H9 (cell line): ENCODE results near the gene RAVER1. TPM values are rescaled to one million over a fixed set of nuclear protein-coding genes. Genes with fewer than 3 reads are reported as not detected.

Experiments
- DNase-seq: peaks from one replicate; pipeline ENCODE4 v3.0.0-alpha.2; 2017
- H2AFZ ChIP-seq: one replicate; pipeline ENCODE4 v1.6.1; 2013; ENCODE audit warnings: mild to moderate bottlenecking, low read length, control low read depth, moderate library complexity
- H2AK5ac ChIP-seq: 2 replicates; pipeline ENCODE4 v1.6.1; 2013; ENCODE audit warnings: low read length, control low read depth, mixed read lengths; ENCODE audit not compliant: insufficient read length
- H2BK120ac ChIP-seq: one replicate; pipeline ENCODE4 v1.6.1; 2013; ENCODE audit warnings: low read depth, mild to moderate bottlenecking, low read length, control low read depth, inconsistent platforms; ENCODE audit not compliant: poor library complexity, severe bottlenecking
- H2BK12ac ChIP-seq: 2 replicates; pipeline ENCODE4 v1.6.1; 2013; ENCODE audit warnings: low read length, control low read depth, mixed read lengths, low read depth; ENCODE audit not compliant: insufficient read length
- H2BK15ac ChIP-seq: 2 replicates; pipeline ENCODE4 v1.6.1; 2013; ENCODE audit warnings: low read depth, low read length, control low read depth
- H2BK20ac ChIP-seq: one replicate; pipeline ENCODE4 v1.6.1; 2013; ENCODE audit warnings: low read depth, mild to moderate bottlenecking, low read length, control low read depth, inconsistent platforms; ENCODE audit not compliant: poor library complexity, severe bottlenecking
- H2BK5ac ChIP-seq: 2 replicates; pipeline ENCODE4 v1.6.1; 2013; ENCODE audit warnings: low read length, control low read depth, mixed read lengths; ENCODE audit not compliant: insufficient read length
- H3K14ac ChIP-seq: 2 replicates; pipeline ENCODE4 v1.6.1; 2013; ENCODE audit warnings: low read length, control low read depth; ENCODE audit not compliant: insufficient read depth
- H3K18ac ChIP-seq: 2 replicates; pipeline ENCODE4 v1.6.1; 2013; ENCODE audit warnings: low read depth, mild to moderate bottlenecking, mixed read lengths, low read length, control low read depth; ENCODE audit not compliant: insufficient read length
- H3K23ac ChIP-seq: 2 replicates; pipeline ENCODE4 v1.6.1; 2013; ENCODE audit warnings: low read length, control low read depth, mixed read lengths, low read depth; ENCODE audit not compliant: insufficient read length
- H3K23me2 ChIP-seq: 2 replicates; pipeline ENCODE4 v1.6.1; 2013; ENCODE audit warnings: low read depth, mild to moderate bottlenecking, mixed read lengths, low read length, control low read depth; ENCODE audit not compliant: insufficient read length, poor library complexity, severe bottlenecking
- H3K27ac ChIP-seq: 2 replicates; pipeline ENCODE4 v1.5.1; 2013; ENCODE audit warnings: low read length, control low read depth, mixed read lengths, low read depth; ENCODE audit not compliant: insufficient read length
- H3K27me3 ChIP-seq: 2 replicates; pipeline ENCODE4 v1.6.1; 2013; ENCODE audit warnings: low read length, control low read depth, inconsistent platforms; ENCODE audit not compliant: insufficient read depth
- H3K4ac ChIP-seq: 2 replicates; pipeline ENCODE4 v1.6.1; 2013; ENCODE audit warnings: low read depth, mild to moderate bottlenecking, control low read depth, inconsistent platforms, low read length, moderate library complexity
- H3K4me1 ChIP-seq: 2 replicates; pipeline ENCODE4 v1.6.1; 2013; ENCODE audit warnings: low read length, control low read depth, inconsistent platforms; ENCODE audit not compliant: insufficient read depth
- H3K4me2 ChIP-seq: 2 replicates; pipeline ENCODE4 v1.6.1; 2013; ENCODE audit warnings: low read length, control low read depth, mixed read lengths; ENCODE audit not compliant: insufficient read length, insufficient read depth
- H3K56ac ChIP-seq: 2 replicates; pipeline ENCODE4 v1.6.1; 2013; ENCODE audit warnings: low read depth, mild to moderate bottlenecking, mixed read lengths, low read length, control low read depth; ENCODE audit not compliant: insufficient read length
- H3K79me1 ChIP-seq: 2 replicates; pipeline ENCODE4 v1.6.1; 2013; ENCODE audit warnings: low read depth, mild to moderate bottlenecking, moderate library complexity, low read length, control low read depth, inconsistent platforms; ENCODE audit not compliant: insufficient read depth, poor library complexity, severe bottlenecking
- H3K79me2 ChIP-seq: 2 replicates; pipeline ENCODE4 v1.6.1; 2013; ENCODE audit warnings: low read length, control low read depth, inconsistent platforms; ENCODE audit not compliant: insufficient read depth
- H3K9ac ChIP-seq: 2 replicates; pipeline ENCODE4 v1.6.1; 2013; ENCODE audit warnings: low read length, control low read depth, mixed read lengths; ENCODE audit not compliant: insufficient read length; ENCODE audit errors: extremely low read depth
- H3K9me3 ChIP-seq: one replicate; pipeline ENCODE4 v1.6.1; 2013; ENCODE audit warnings: low read depth, low read length, inconsistent platforms; ENCODE audit not compliant: control insufficient read depth
- H3T11ph ChIP-seq: one replicate; pipeline ENCODE4 v1.6.1; 2013; ENCODE audit warnings: mild to moderate bottlenecking, low read length, control low read depth, inconsistent platforms
- H4K20me1 ChIP-seq: one replicate; pipeline ENCODE4 v1.6.1; 2013; ENCODE audit not compliant: control insufficient read depth, insufficient read length, insufficient read depth
- H4K5ac ChIP-seq: 2 replicates; pipeline ENCODE4 v1.6.1; 2013; ENCODE audit warnings: low read depth, mild to moderate bottlenecking, mixed read lengths, low read length, control low read depth; ENCODE audit not compliant: insufficient read length
- H4K8ac ChIP-seq: replicated peaks from 2 replicates; pipeline ENCODE4 v1.6.1; 2013; ENCODE audit warnings: low read length, control low read depth, mixed read lengths, low read depth; ENCODE audit not compliant: insufficient read length
- H4K91ac ChIP-seq: 2 replicates; pipeline ENCODE4 v1.6.1; 2013; ENCODE audit warnings: low read depth, mild to moderate bottlenecking, moderate library complexity, mixed read lengths, low read length, control low read depth; ENCODE audit not compliant: insufficient read length
- H3K27ac Mint-ChIP-seq, 3 experiments: 2 replicates in 2 of 3; 3 replicates in 1 of 3; pipeline ENCODE4 v1.8.0; 2020 to 2021; ENCODE audit warnings: mixed read lengths in 3 of 3, mild to moderate bottlenecking in 1 of 3, moderate library complexity in 1 of 3
- H3K27me3 Mint-ChIP-seq: 2 replicates; pipeline ENCODE4 v1.8.0; 2021; ENCODE audit warnings: low read depth, mild to moderate bottlenecking, moderate library complexity, mixed read lengths
- H3K36me3 Mint-ChIP-seq, 3 experiments: 2 replicates in 2 of 3; 3 replicates in 1 of 3; pipeline ENCODE4 v1.8.0; 2020 to 2021; ENCODE audit warnings: low read depth in 3 of 3, mixed read lengths in 3 of 3; ENCODE audit not compliant: insufficient read depth in 1 of 3
- H3K4me1 Mint-ChIP-seq, 2 experiments: 2 replicates each; pipeline ENCODE4 v1.8.0; 2020; ENCODE audit warnings: mixed read lengths in 2 of 2
- H3K4me3 Mint-ChIP-seq, 2 experiments: 2 replicates in 1 of 2; 3 replicates in 1 of 2; pipeline ENCODE4 v1.8.0; 2020 to 2021; ENCODE audit warnings: mild to moderate bottlenecking in 2 of 2, mixed read lengths in 2 of 2, moderate library complexity in 1 of 2
- H3K9me3 Mint-ChIP-seq, 2 experiments: 2 replicates in 1 of 2; 3 replicates in 1 of 2; pipeline ENCODE4 v1.8.0; 2020; ENCODE audit warnings: mild to moderate bottlenecking in 2 of 2, mixed read lengths in 2 of 2, moderate library complexity in 1 of 2
- WGBS: extraction: QIAGEN DNeasy Blood & Tissue Kit; methylation state at CpG from one replicate; pipeline ENCODE4 v1.1.7; 2013; ENCODE audit warnings: missing lambda C conversion rate, low lambda C conversion rate, mixed read lengths; ENCODE audit not compliant: insufficient read length; ENCODE audit errors: extremely low coverage; 5-methylcytosine and 5-hydroxymethylcytosine counted together
- total RNA-seq: library from RNA; stranded (reverse); gene quantifications from 2 replicates; pipeline ENCODE4 v1.2.1, GENCODE V29; 2021
- TF ChIP-seq, protein P1 (sequence below): fragments of 200-600 bp; sonication (generic); conservative IDR thresholded peaks from 3 replicates; pipeline ENCODE4 v1.8.0; 2021; ENCODE audit warnings: antibody characterized with exemption, mild to moderate bottlenecking

The RAVER1 gene
- total RNA-seq, 1 experiment from 2014 or later: 74.7 TPM

GRCh38 chr19:10328558-10329429, 4.5 kb downstream of the RAVER1 start:
- TF ChIP-seq, protein P1, sequence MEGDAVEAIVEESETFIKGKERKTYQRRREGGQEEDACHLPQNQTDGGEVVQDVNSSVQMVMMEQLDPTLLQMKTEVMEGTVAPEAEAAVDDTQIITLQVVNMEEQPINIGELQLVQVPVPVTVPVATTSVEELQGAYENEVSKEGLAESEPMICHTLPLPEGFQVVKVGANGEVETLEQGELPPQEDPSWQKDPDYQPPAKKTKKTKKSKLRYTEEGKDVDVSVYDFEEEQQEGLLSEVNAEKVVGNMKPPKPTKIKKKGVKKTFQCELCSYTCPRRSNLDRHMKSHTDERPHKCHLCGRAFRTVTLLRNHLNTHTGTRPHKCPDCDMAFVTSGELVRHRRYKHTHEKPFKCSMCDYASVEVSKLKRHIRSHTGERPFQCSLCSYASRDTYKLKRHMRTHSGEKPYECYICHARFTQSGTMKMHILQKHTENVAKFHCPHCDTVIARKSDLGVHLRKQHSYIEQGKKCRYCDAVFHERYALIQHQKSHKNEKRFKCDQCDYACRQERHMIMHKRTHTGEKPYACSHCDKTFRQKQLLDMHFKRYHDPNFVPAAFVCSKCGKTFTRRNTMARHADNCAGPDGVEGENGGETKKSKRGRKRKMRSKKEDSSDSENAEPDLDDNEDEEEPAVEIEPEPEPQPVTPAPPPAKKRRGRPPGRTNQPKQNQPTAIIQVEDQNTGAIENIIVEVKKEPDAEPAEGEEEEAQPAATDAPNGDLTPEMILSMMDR: no peak
- Histone ChIP-seq H2BK5ac (no peak overlapping the region), H3K56ac (no peak overlapping the region), H3K27ac (no peak overlapping the region), H3K23me2 (peaks cover 10% of the 10 kb centered on the region), H4K8ac (no peak overlapping the region), H3T11ph (no peak overlapping the region), H3K23ac (no peak overlapping the region), H3K4me1 (no peaks in the 10 kb centered on the region), H2BK120ac (no peak overlapping the region), H3K9me3 (no peaks in the 10 kb centered on the region), H3K18ac (no peak overlapping the region), H2BK20ac (no peak overlapping the region), H3K79me1 (peaks cover 4% of the 10 kb centered on the region), H2AFZ (no peak overlapping the region), H4K5ac (no peak overlapping the region), H4K91ac (no peak overlapping the region), H3K4ac (no peak overlapping the region), H3K4me2 (no peak overlapping the region), H4K20me1 (no peaks in the 10 kb centered on the region), H3K14ac (no peak overlapping the region), H3K79me2 (peaks cover 8% of the 10 kb centered on the region; the same call in 1 of the 2 replicates), H3K9ac (no peak overlapping the region), H3K27me3 (no peaks in the 10 kb centered on the region), H2AK5ac (no peak overlapping the region), H2BK15ac (no peak overlapping the region), H2BK12ac (no peak overlapping the region)
- Mint-ChIP-seq H3K27ac (no peak overlapping the region), H3K9me3 (no peaks in the 10 kb centered on the region; a peak in 1 of 5 replicates), H3K27me3 (no peaks in the 10 kb centered on the region), H3K36me3 (peaks cover 19 to 70% (median 57%) of the 10 kb centered on the region in 3 experiments; a peak in 6 of 7 replicates), H3K4me1 (peaks cover 7 to 10% of the 10 kb centered on the region in 2 experiments), H3K4me3 (no peak overlapping the region)
- no peak for DNase-seq
- WGBS: no CpG with 5 or more reads among the region's 41 CpGs
